CD4-positive, alpha-beta T cell (primary cell): ENCODE measurements around the gene RFTN2. TPM values are rescaled to one million over a fixed set of nuclear protein-coding genes. Genes with fewer than 3 reads are reported as not detected.
A peak's percentile ranks its signal among the peaks of the same experiment; 100 is the strongest.

Experiments
- ATAC-seq: fragments of 200-7000 bp; cut with Tn5 transposase; one replicate; pipeline ENCODE4 v1.10.0; 2022; ENCODE audit warnings: mild to moderate bottlenecking; ENCODE audit not compliant: poor library complexity
- CTCF ChIA-PET: fragments of 350-600 bp; sonication (Branson Sonifier 250); formaldehyde crosslinking; loops from one replicate; lab custom pipeline; 2021; ENCODE audit warnings: antibody characterized with exemption, inconsistent platforms; lab: Charles Lee
- POLR2A ChIA-PET: fragments of 350-600 bp; sonication (Branson Sonifier 250); formaldehyde crosslinking; loops from one replicate; lab custom pipeline; 2021; ENCODE audit warnings: antibody characterized with exemption, inconsistent platforms; lab: Charles Lee
- DNase-seq, 14 experiments: peaks; one replicate each; pipeline ENCODE4 v3.0.0-alpha.2; 2013 to 2020; ENCODE audit warnings: mixed read lengths in 2 of 14
- H3K27ac ChIP-seq, 2 donors: one replicate each; pipeline versions ENCODE4 v1.5.1 to v1.7.0; 2013; ENCODE audit warnings: low read length in 2 of 2, low read depth in 1 of 2, mild to moderate bottlenecking in 1 of 2
- H3K27me3 ChIP-seq, 2 experiments: 1 replicate in 1 of 2; 2 replicates in 1 of 2; pipeline versions ENCODE4 v1.6.1 to v1.7.0; 2013; ENCODE audit warnings: low read length in 2 of 2, control low read depth in 1 of 2, mild to moderate bottlenecking in 1 of 2, moderate library complexity in 1 of 2; ENCODE audit not compliant: insufficient read depth in 2 of 2, control insufficient read depth in 1 of 2
- H3K36me3 ChIP-seq: one replicate; pipeline ENCODE4 v1.6.1; 2013; ENCODE audit warnings: low read length, control low read depth; ENCODE audit not compliant: insufficient read depth
- H3K4me1 ChIP-seq: one replicate; pipeline ENCODE4 v1.6.1; 2013; ENCODE audit warnings: low read length, control low read depth; ENCODE audit not compliant: insufficient read depth
- H3K4me3 ChIP-seq: one replicate; pipeline ENCODE4 v1.5.1; 2013; ENCODE audit warnings: mild to moderate bottlenecking, low read length, moderate library complexity
- H3K9me3 ChIP-seq, 2 experiments: 1 replicate in 1 of 2; 2 replicates in 1 of 2; pipeline versions ENCODE4 v1.6.1 to v1.7.0; 2013; ENCODE audit warnings: low read length in 2 of 2, mild to moderate bottlenecking in 2 of 2, control low read depth in 1 of 2, moderate library complexity in 1 of 2; ENCODE audit not compliant: control insufficient read depth in 1 of 2, insufficient read depth in 1 of 2
- H3K27ac Mint-ChIP-seq: one replicate; pipeline ENCODE4 v1.8.0; 2020; ENCODE audit warnings: mixed read lengths
- H3K27me3 Mint-ChIP-seq: one replicate; pipeline ENCODE4 v1.8.0; 2021; ENCODE audit warnings: mixed read lengths
- H3K36me3 Mint-ChIP-seq: one replicate; pipeline ENCODE4 v1.8.0; 2021; ENCODE audit warnings: low read depth, mixed read lengths
- H3K4me1 Mint-ChIP-seq: one replicate; pipeline ENCODE4 v1.8.0; 2021; ENCODE audit warnings: low read depth, mixed read lengths
- H3K4me3 Mint-ChIP-seq: one replicate; pipeline ENCODE4 v1.8.0; 2020; ENCODE audit warnings: mild to moderate bottlenecking, mixed read lengths
- H3K9me3 Mint-ChIP-seq: one replicate; pipeline ENCODE4 v1.8.0; 2020; ENCODE audit warnings: mixed read lengths
- intact Hi-C, 2 experiments: fragments of 100-400 bp; cut with DNase I in 1 of 2; cut with micrococcal nuclease in 1 of 2; formaldehyde crosslinking; loops; one replicate each; pipeline versions ENCODE4 v1.15.1 to v1.9.0; 2023 to 2025; cut with DNase I, micrococcal nuclease
- total RNA-seq, 174 experiments: library from RNA in 2 of 174; stranded (reverse) in 2 of 174; gene quantifications; one replicate each; pipeline ENCODE4 v1.2.3 and lab custom pipeline; 2021 to 2026
- TF ChIP-seq, protein P1 (sequence below): fragments of 200-600 bp; IDR thresholded peaks from one replicate; pipeline ENCODE4 v1.8.0; 2022; ENCODE audit warnings: antibody characterized with exemption, mild to moderate bottlenecking

The RFTN2 gene
- total RNA-seq, 2 experiments from 2014 or later = not detected

DNA sequence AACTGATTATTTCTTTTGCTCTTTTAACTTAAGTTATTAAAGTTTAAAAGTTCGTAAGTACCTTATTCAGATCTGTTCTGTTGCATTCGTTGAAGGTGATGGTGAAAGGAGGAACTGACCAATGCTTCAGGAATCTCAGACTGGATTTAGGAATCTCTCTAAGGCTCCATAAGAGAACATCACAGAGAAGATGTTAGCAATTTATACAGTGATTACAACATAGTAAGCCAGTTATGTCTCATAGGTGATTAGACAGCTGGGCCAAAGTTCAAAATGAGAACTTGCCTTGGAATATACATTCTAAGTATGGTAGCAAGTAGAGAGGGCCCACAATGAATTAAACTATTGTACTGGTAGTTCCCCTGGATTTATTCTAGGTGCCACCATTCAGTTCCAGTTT is 32.9 kb upstream of the RFTN2 start:
- DNase-seq (no peak), ATAC-seq (no peak)
- Histone ChIP-seq H3K36me3 (peaks cover 14% of the 10 kb centered on the region), H3K9me3 (no peaks in the 10 kb centered on the region), H3K27ac (no peak overlapping the region), H3K4me3 (no peak overlapping the region), H3K4me1 (peaks cover 36% of the 10 kb centered on the region), H3K27me3 (no peaks in the 10 kb centered on the region)
- H3K4me1 Mint-ChIP-seq = peaks cover 61% of the 10 kb centered on the region
- H3K27ac Mint-ChIP-seq = no peak overlapping the region
- H3K4me3 Mint-ChIP-seq = peak overlapping the region; percentile 65
- H3K36me3 Mint-ChIP-seq = peaks cover 34% of the 10 kb centered on the region
- H3K9me3 Mint-ChIP-seq = no peaks in the 10 kb centered on the region
- POLR2A ChIA-PET = no interaction called here
- CTCF ChIA-PET = no interaction called here
- intact Hi-C loops = loop anchor here in 1 of 2 experiments (2.0 to 10.0 kb wide), 10 partner anchors 69 to 1756 kb away; partner anchors contain the start of genes C2orf66, CCDC150, HSPD1 and MOB4
- no peaks in the 10 kb centered on the region for H3K27me3 Mint-ChIP-seq
- TF ChIP-seq, protein P1, sequence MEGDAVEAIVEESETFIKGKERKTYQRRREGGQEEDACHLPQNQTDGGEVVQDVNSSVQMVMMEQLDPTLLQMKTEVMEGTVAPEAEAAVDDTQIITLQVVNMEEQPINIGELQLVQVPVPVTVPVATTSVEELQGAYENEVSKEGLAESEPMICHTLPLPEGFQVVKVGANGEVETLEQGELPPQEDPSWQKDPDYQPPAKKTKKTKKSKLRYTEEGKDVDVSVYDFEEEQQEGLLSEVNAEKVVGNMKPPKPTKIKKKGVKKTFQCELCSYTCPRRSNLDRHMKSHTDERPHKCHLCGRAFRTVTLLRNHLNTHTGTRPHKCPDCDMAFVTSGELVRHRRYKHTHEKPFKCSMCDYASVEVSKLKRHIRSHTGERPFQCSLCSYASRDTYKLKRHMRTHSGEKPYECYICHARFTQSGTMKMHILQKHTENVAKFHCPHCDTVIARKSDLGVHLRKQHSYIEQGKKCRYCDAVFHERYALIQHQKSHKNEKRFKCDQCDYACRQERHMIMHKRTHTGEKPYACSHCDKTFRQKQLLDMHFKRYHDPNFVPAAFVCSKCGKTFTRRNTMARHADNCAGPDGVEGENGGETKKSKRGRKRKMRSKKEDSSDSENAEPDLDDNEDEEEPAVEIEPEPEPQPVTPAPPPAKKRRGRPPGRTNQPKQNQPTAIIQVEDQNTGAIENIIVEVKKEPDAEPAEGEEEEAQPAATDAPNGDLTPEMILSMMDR = no peak

- peak overlapping the region; percentile 90 for H3K27ac Mint-ChIP-seq
- Histone ChIP-seq H3K27me3 (no peaks in the 10 kb centered on the region), H3K36me3 (peaks cover 14% of the 10 kb centered on the region), H3K27ac (no peak overlapping the region), H3K4me1 (peaks cover 36% of the 10 kb centered on the region), H3K4me3 (peak overlapping the region; percentile 99), H3K9me3 (no peaks in the 10 kb centered on the region)
- peak in 3 of 14 experiments; percentile 35 to 63 (median 60) for DNase-seq
- intact Hi-C loops = loop anchor here (1.0 to 10.0 kb wide), 13 partner anchors 70 to 1757 kb away; partner anchors contain the start of genes C2orf66 (in 1 of the 2), CCDC150 (in 1 of the 2), HSPD1 (in 1 of the 2) and MOB4 (in 1 of the 2)
- ChIA-PET POLR2A (interaction anchor here (0.7 to 2.9 kb wide), 3 partner anchors 95 to 207 kb away, joined by 3 to 24 read pairs (median 5); partner anchors contain the start of genes HSPD1, HSPE1 and MOB4), CTCF (no interaction called here)
- H3K36me3 Mint-ChIP-seq = peaks cover 28% of the 10 kb centered on the region
- TF ChIP-seq, protein P1 = peak; percentile 92
- H3K4me1 Mint-ChIP-seq = peaks cover 54% of the 10 kb centered on the region
- H3K9me3 Mint-ChIP-seq = no peaks in the 10 kb centered on the region
- peak overlapping the region; percentile 86 for H3K4me3 Mint-ChIP-seq
- ATAC-seq = no peak
- H3K27me3 Mint-ChIP-seq = no peaks in the 10 kb centered on the region
Observed at GRCh38 chr2:197707316-197708213, 32.2 kb upstream of the RFTN2 start.

- ChIA-PET CTCF (no interaction called here), POLR2A (interaction anchor here (0.6 to 2.9 kb wide), 5 partner anchors 9 to 432 kb away, joined by 3 to 24 read pairs (median 4); partner anchors contain the start of genes HSPD1, HSPE1 and MOB4)
- peak overlapping the region; percentile 86 for H3K4me3 Mint-ChIP-seq
- Histone ChIP-seq H3K27ac (no peak overlapping the region), H3K36me3 (peaks cover 11% of the 10 kb centered on the region), H3K9me3 (no peaks in the 10 kb centered on the region), H3K4me3 (peak overlapping the region; percentile 99), H3K4me1 (peaks cover 36% of the 10 kb centered on the region), H3K27me3 (no peaks in the 10 kb centered on the region)
- H3K4me1 Mint-ChIP-seq = peaks cover 49% of the 10 kb centered on the region
- ATAC-seq (no peak), DNase-seq (peak in 1 of 14 experiments; percentile 5)
- no peaks in the 10 kb centered on the region for H3K9me3 Mint-ChIP-seq
- H3K27me3 Mint-ChIP-seq = no peaks in the 10 kb centered on the region
- intact Hi-C loops = loop anchor here (1.0 to 10.0 kb wide), 12 partner anchors 70 to 1758 kb away; partner anchors contain the start of genes C2orf66 (in 1 of the 2), CCDC150 (in 1 of the 2), HSPD1 (in 1 of the 2) and MOB4 (in 1 of the 2)
- peak overlapping the region; percentile 90 for H3K27ac Mint-ChIP-seq
- peaks cover 27% of the 10 kb centered on the region for H3K36me3 Mint-ChIP-seq
- TF ChIP-seq, protein P1 = no peak
Observed at GRCh38 chr2:197706839-197707207, 31.4 kb upstream of the RFTN2 start.
